ENCODE measurements around the gene CD36.
A peak's percentile ranks its signal among the peaks of the same experiment; 100 is the strongest.

CD36 gene

GRCh38 chr7:80725181-80725611 is 86.8 kb downstream of the CD36 start (continued):
- TF ChIP-seq ZNF548 (tag by site-specific recombination; IDR thresholded peaks at IDR 0.05) (no peak), ZNF175 (tag by site-specific recombination; IDR thresholded peaks at IDR 0.05) (no peak), ZNF768 (tag by site-specific recombination; IDR thresholded peaks at IDR 0.05) (no peak), ZBTB26 (tag by site-specific recombination; optimal IDR thresholded peaks at IDR 0.05) (no peak), REST (tag by site-specific recombination; IDR thresholded peaks at IDR 0.05) (no peak), ZNF24 (tag by site-specific recombination; IDR thresholded peaks at IDR 0.05) (peak; percentile 61; the same call in 1 of the 2 replicates), ZNF423 (tag by site-specific recombination; IDR thresholded peaks at IDR 0.05) (no peak), GLI2 (tag by site-specific recombination; IDR thresholded peaks at IDR 0.05; ENCODE audit: borderline replicate concordance, low read depth) (peak; percentile 41; the same call in 1 of the 2 replicates), ZNF133 (tag by site-specific recombination; IDR thresholded peaks at IDR 0.05) (no peak), ZNF843 (tag by site-specific recombination; IDR thresholded peaks at IDR 0.05) (peak; percentile 72)
